IPS-NIHi11 (cell line): ENCODE measurements around the gene AP1AR.

ENCODE experiments used
- DNase-seq: peaks from one replicate; pipeline ENCODE4 v3.0.0; 2012; ENCODE audit warnings: mixed read lengths, low spot score

AP1AR gene

GRCh38 chr4:112312610-112313239, 81.1 kb downstream of the AP1AR start:
- peak; percentile 23 for DNase-seq

- no peak for DNase-seq
These were observed 83.9 kb downstream of the AP1AR start for GRCh38 chr4:112315446-112315845.

GRCh38 chr4:112316360-112316759, 84.8 kb downstream of the AP1AR start:
- no peak for DNase-seq

GRCh38 chr4:112318239-112319142, 86.9 kb downstream of the AP1AR start:
- no peak for DNase-seq
